ENCODE measurements around the gene ATP6V0B.

- TF ChIP-seq CTCF (IDR thresholded peaks at IDR 0.05) (no peak), EZH2 (IDR thresholded peaks at IDR 0.05; ENCODE audit: borderline replicate concordance, insufficient read depth, low read depth, low read length, poor library complexity, severe bottlenecking) (no peak)
These were observed 48.9 kb upstream of the ATP6V0B start for GRCh38 chr1:43925846-43926245.

All from B cell (primary cell).